DND-41 (cell line): ENCODE measurements around the gene ADARB2.
A peak's percentile ranks its signal among the peaks of the same experiment; 100 is the strongest.
"Not testable (repeated sequence)": the region's sequence is repeated elsewhere in the genome, so short reads cannot be mapped to it uniquely, and the experiment has no call there.

ENCODE experiments used
- ATAC-seq: fragments of 200-7000 bp; cut with Tn5 transposase; 3 replicates; pipeline ENCODE4 v1.9.1; 2021; ENCODE audit warnings: low read depth; ENCODE audit not compliant: insufficient read depth
- DNase-seq: peaks from one replicate; pipeline ENCODE4 v3.0.0-alpha.2; 2020
- H2AFZ ChIP-seq: 2 replicates; pipeline ENCODE4 v1.6.0; 2012; ENCODE audit warnings: low read depth, low read length
- H3K27ac ChIP-seq: 2 replicates; pipeline ENCODE4 v1.5.1; 2012; ENCODE audit warnings: low read length, inconsistent platforms
- H3K27me3 ChIP-seq: fragments of 200-600 bp; sonication (generic); 2 replicates; pipeline ENCODE4 v1.6.0; 2012; ENCODE audit warnings: low read length, mild to moderate bottlenecking, inconsistent platforms; ENCODE audit not compliant: insufficient read depth, poor library complexity
- H3K36me3 ChIP-seq: 2 replicates; pipeline ENCODE4 v1.5.1; 2012; ENCODE audit warnings: low read length, inconsistent platforms; ENCODE audit not compliant: insufficient read depth
- H3K4me1 ChIP-seq: 2 replicates; pipeline ENCODE4 v1.5.1; 2012; ENCODE audit warnings: mild to moderate bottlenecking, low read length; ENCODE audit not compliant: insufficient read depth
- H3K4me2 ChIP-seq: 2 replicates; pipeline ENCODE4 v1.6.0; 2012; ENCODE audit warnings: mild to moderate bottlenecking, moderate library complexity, low read length, inconsistent platforms; ENCODE audit not compliant: insufficient read depth
- H3K4me3 ChIP-seq, 2 experiments: fragments of 200-600 bp in 1 of 2; shearing (Covaris generic) in 1 of 2; 2 replicates each; pipeline ENCODE4 v1.5.1; 2012 to 2016; ENCODE audit warnings: inconsistent platforms in 2 of 2, low read length in 2 of 2, mild to moderate bottlenecking in 2 of 2, low read depth in 1 of 2, moderate library complexity in 1 of 2
- H3K79me2 ChIP-seq: 2 replicates; pipeline ENCODE4 v1.6.0; 2012; ENCODE audit warnings: low read length, inconsistent platforms; ENCODE audit not compliant: insufficient read depth
- H3K9ac ChIP-seq: 2 replicates; pipeline ENCODE4 v1.6.0; 2012; ENCODE audit warnings: low read depth, mild to moderate bottlenecking, inconsistent platforms, low read length, moderate library complexity
- H3K9me3 ChIP-seq: 2 replicates; pipeline ENCODE4 v1.5.1; 2012; ENCODE audit warnings: low read length, moderate library complexity, mild to moderate bottlenecking, inconsistent platforms; ENCODE audit not compliant: insufficient read depth, severe bottlenecking
- H4K20me1 ChIP-seq: 2 replicates; pipeline ENCODE4 v1.6.0; 2012; ENCODE audit warnings: low read length; ENCODE audit not compliant: insufficient read depth
- CTCF ChIP-seq: IDR thresholded peaks from 2 replicates; pipeline ENCODE4 v1.5.1; 2012; ENCODE audit warnings: borderline replicate concordance, low read length, moderate library complexity, mild to moderate bottlenecking; ENCODE audit not compliant: poor library complexity, severe bottlenecking; ENCODE audit errors: extremely low read depth
- EZH2 ChIP-seq: IDR thresholded peaks from 3 replicates; pipeline ENCODE4 v1.6.1; 2012; ENCODE audit warnings: borderline replicate concordance, low read depth, mild to moderate bottlenecking, moderate library complexity, low read length, inconsistent platforms; ENCODE audit not compliant: severe bottlenecking

Gene ADARB2

DNA sequence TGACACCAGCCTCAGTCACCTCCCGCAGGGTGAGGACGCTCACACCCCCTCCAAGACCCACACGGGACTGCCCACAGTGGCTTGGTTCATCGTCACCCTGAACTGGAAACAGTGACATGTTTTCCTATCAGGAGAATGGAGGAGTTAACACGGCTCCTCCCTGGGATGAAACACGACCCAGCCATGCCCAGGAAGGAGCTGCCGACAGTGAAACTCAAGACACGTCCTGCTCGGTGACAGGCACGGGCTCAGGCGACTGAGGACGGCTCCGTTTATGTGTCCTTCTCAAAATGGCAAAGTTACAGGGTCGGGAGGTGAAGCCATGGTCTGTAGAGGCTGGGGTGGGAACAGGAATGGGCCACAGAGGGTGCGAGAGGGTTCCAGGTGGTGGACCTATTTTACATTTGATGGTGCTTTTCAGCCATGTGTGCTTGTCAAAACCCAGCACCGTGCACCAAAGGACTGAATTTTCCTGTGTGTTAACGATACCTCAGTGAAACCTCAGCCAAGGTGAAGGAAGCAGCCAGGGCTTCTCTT is 272.4 kb downstream of the ADARB2 start:
- peak overlapping the region; percentile 44 for H3K9ac ChIP-seq
- H4K20me1 ChIP-seq = no peaks in the 10 kb centered on the region
- H3K4me1 ChIP-seq = peaks cover 59% of the 10 kb centered on the region
- ATAC-seq = no peak
- no peaks in the 10 kb centered on the region for H3K79me2 ChIP-seq
- H3K27me3 ChIP-seq = no peaks in the 10 kb centered on the region
- H3K9me3 ChIP-seq = no peaks in the 10 kb centered on the region
- H3K4me2 ChIP-seq = no peak overlapping the region
- DNase-seq = no peak
- H3K27ac ChIP-seq = peak overlapping the region; percentile 87
- TF ChIP-seq CTCF (no peak), EZH2 (no peak)
- no peak overlapping the region for H2AFZ ChIP-seq
- no peaks in the 10 kb centered on the region for H3K36me3 ChIP-seq
- H3K4me3 ChIP-seq = no peak overlapping the region

- H3K9me3 ChIP-seq, H4K20me1 ChIP-seq, H3K27me3 ChIP-seq, H2AFZ ChIP-seq, H3K36me3 ChIP-seq, H3K79me2 ChIP-seq: not testable (repeated sequence)
- peak overlapping the region; percentile 44 for H3K9ac ChIP-seq
- H3K4me1 ChIP-seq = peaks cover 59% of the 10 kb centered on the region
- H3K4me3 ChIP-seq = peak overlapping the region in 1 of 2 experiments; percentile 15; a peak in 1 of 4 replicates
- DNase-seq (peak; percentile 48), ATAC-seq (peak; percentile 14; the same call in 1 of the 3 replicates)
- H3K4me2 ChIP-seq = peak overlapping the region; percentile 48
- H3K27ac ChIP-seq = peak overlapping the region; percentile 87
Observed at GRCh38 chr10:1463971-1464370, 273.4 kb downstream of the ADARB2 start.

- Histone ChIP-seq H3K27me3 (no peaks in the 10 kb centered on the region), H3K79me2 (no peaks in the 10 kb centered on the region), H3K9ac (peak overlapping the region; percentile 44), H3K9me3 (no peaks in the 10 kb centered on the region), H3K27ac (peak overlapping the region; percentile 87), H3K4me1 (peaks cover 59% of the 10 kb centered on the region), H3K4me2 (peak overlapping the region; percentile 48), H4K20me1 (no peaks in the 10 kb centered on the region), H3K4me3 (peak overlapping the region in 1 of 2 experiments; percentile 24; a peak in 2 of 4 replicates), H3K36me3 (no peaks in the 10 kb centered on the region), H2AFZ (0 out of 2 replicates have a peak overlapping the region, but pooled peaks have one; percentile 41)
- peak; percentile 84 for DNase-seq
- ATAC-seq = peak; percentile 81
- TF ChIP-seq EZH2 (no peak), CTCF (peak; percentile 10)
Observed at GRCh38 chr10:1462994-1463633, 274.2 kb downstream of the ADARB2 start.

- H3K9ac ChIP-seq = peak overlapping the region; percentile 44
- peak overlapping the region; percentile 48 for H3K4me2 ChIP-seq
- H3K4me3 ChIP-seq = 0 out of 4 replicates have a peak overlapping the region, but pooled peaks of 1 of the 2 experiments have one; percentile 3
- peak overlapping the region; percentile 87 for H3K27ac ChIP-seq
- H2AFZ ChIP-seq = no peak overlapping the region
- H3K36me3 ChIP-seq = no peaks in the 10 kb centered on the region
- H4K20me1 ChIP-seq = no peaks in the 10 kb centered on the region
- no peak; the same call in 2 of the 3 replicates for ATAC-seq
- TF ChIP-seq EZH2 (no peak), CTCF (no peak)
- H3K79me2 ChIP-seq = no peaks in the 10 kb centered on the region
- H3K9me3 ChIP-seq = no peaks in the 10 kb centered on the region
- H3K4me1 ChIP-seq = peaks cover 65% of the 10 kb centered on the region
- H3K27me3 ChIP-seq = no peaks in the 10 kb centered on the region
- no peak for DNase-seq
Observed at GRCh38 chr10:1462521-1462920, 274.8 kb downstream of the ADARB2 start.
